Measurements from ENCODE around the gene RTRAF. TPM values are rescaled to one million over a fixed set of nuclear protein-coding genes. Genes with fewer than 3 reads are reported as not detected.
A peak's percentile ranks its signal among the peaks of the same experiment; 100 is the strongest.

RTRAF gene
- total RNA-seq, 2 donors from 2014 or later = 157 to 181 TPM

GRCh38 chr14:52012635-52013034 is 23.3 kb downstream of the RTRAF start:
- no peak for DNase-seq
- H3K36me3 ChIP-seq = peaks cover 3% of the 10 kb centered on the region

GRCh38 chr14:52013984-52014600 is 24.7 kb downstream of the RTRAF start:
- no peak for DNase-seq
- no peaks in the 10 kb centered on the region for H3K27me3 ChIP-seq
- peaks cover 3% of the 10 kb centered on the region for H3K36me3 ChIP-seq
- no peaks in the 10 kb centered on the region for H3K9me3 ChIP-seq
- no peak overlapping the region for H3K9ac ChIP-seq (ENCODE audit: low read depth in 2 of 2, low read length in 2 of 2)
- H3K27ac ChIP-seq = no peak overlapping the region
- no peak overlapping the region for H3K4me3 ChIP-seq
- intact Hi-C loops (cut with DNase I) = no loop called here
- TF ChIP-seq CTCF (IDR thresholded peaks at IDR 0.05) = no peak
- H3K4me1 ChIP-seq = peaks cover 3% of the 10 kb centered on the region

More at GRCh38 chr14:52012635-52013034, 23.3 kb downstream of the RTRAF start:
- Histone ChIP-seq H3K9ac (ENCODE audit: low read depth in 2 of 2, low read length in 2 of 2) (no peak overlapping the region), H3K9me3 (no peaks in the 10 kb centered on the region), H3K27me3 (no peaks in the 10 kb centered on the region), H3K27ac (no peak overlapping the region), H3K4me3 (no peak overlapping the region), H3K4me1 (no peaks in the 10 kb centered on the region)
- TF ChIP-seq CTCF (IDR thresholded peaks at IDR 0.05) = no peak
- intact Hi-C loops (cut with DNase I) = no loop called here

- Histone ChIP-seq H3K4me1 (peaks cover 3% of the 10 kb centered on the region), H3K27ac (no peak overlapping the region), H3K36me3 (peaks cover 3% of the 10 kb centered on the region), H3K9me3 (no peaks in the 10 kb centered on the region), H3K9ac (ENCODE audit: low read depth in 2 of 2, low read length in 2 of 2) (no peak overlapping the region), H3K4me3 (no peak overlapping the region), H3K27me3 (no peaks in the 10 kb centered on the region)
- TF ChIP-seq CTCF (IDR thresholded peaks at IDR 0.05) = no peak
- no peak for DNase-seq
- intact Hi-C loops (cut with DNase I) = no loop called here
Measured at GRCh38 chr14:52014601-52015267, 25.4 kb downstream of the RTRAF start.

- Histone ChIP-seq H3K27ac (no peak overlapping the region), H3K36me3 (peaks cover 3% of the 10 kb centered on the region), H3K9ac (ENCODE audit: low read depth in 2 of 2, low read length in 2 of 2) (no peak overlapping the region), H3K4me1 (peaks cover 3% of the 10 kb centered on the region), H3K9me3 (no peaks in the 10 kb centered on the region), H3K4me3 (no peak overlapping the region), H3K27me3 (no peaks in the 10 kb centered on the region)
- no peak for TF ChIP-seq CTCF (IDR thresholded peaks at IDR 0.05)
- intact Hi-C loops (cut with DNase I) = no loop called here
- no peak for DNase-seq
Measured at GRCh38 chr14:52015411-52016030, 26.2 kb downstream of the RTRAF start.

- H3K36me3 ChIP-seq = no peaks in the 10 kb centered on the region
- DNase-seq = peak; percentile 76
- no peaks in the 10 kb centered on the region for H3K9me3 ChIP-seq
- peaks cover 3% of the 10 kb centered on the region for H3K4me1 ChIP-seq
- no peak overlapping the region for H3K9ac ChIP-seq (ENCODE audit: low read depth in 2 of 2, low read length in 2 of 2)
- H3K27ac ChIP-seq = peak overlapping the region; percentile 45
- TF ChIP-seq CTCF (IDR thresholded peaks at IDR 0.05) = no peak
- no peak overlapping the region for H3K4me3 ChIP-seq
- no peaks in the 10 kb centered on the region for H3K27me3 ChIP-seq
- intact Hi-C loops (cut with DNase I) = no loop called here
Measured at GRCh38 chr14:52018252-52018651, 28.9 kb downstream of the RTRAF start.
